Stimulated activated naive CD8-positive, alpha-beta T cell treated with anti-CD3 and anti-CD28 coated beads, Interleukin-15, Interleukin-2, amounts not matched to agents 100 U/mL and 50 U/mL, for 24 hours (primary cell): ENCODE measurements around the gene PJVK.
"Not testable (repeated sequence)": the region's sequence is repeated elsewhere in the genome, so short reads cannot be mapped to it uniquely, and the experiment has no call there.

ENCODE experiments used
- ATAC-seq: fragments of 150-1000 bp; cut with Tn5 transposase; one replicate; pipeline ENCODE4 v1.10.0; 2021
- DNase-seq: peaks from one replicate; pipeline ENCODE4 v3.0.0; 2021

The PJVK gene

GRCh38 chr2:178436662-178437061 lies 14.5 kb upstream of the PJVK start:
- DNase-seq (no peak), ATAC-seq (no peak)

GRCh38 chr2:178441426-178441825 lies 9.8 kb upstream of the PJVK start:
- DNase-seq (no peak), ATAC-seq (no peak)

- no peak for DNase-seq
- ATAC-seq, result no peak
Measured at GRCh38 chr2:178448968-178449661, 2.1 kb upstream of the PJVK start.

- ATAC-seq, result no peak
- peak; percentile 20 for DNase-seq
Measured at GRCh38 chr2:178449700-178450523, 1.3 kb upstream of the PJVK start.

GRCh38 chr2:178450524-178450773 lies 729 bp upstream of the PJVK start:
- DNase-seq (no peak), ATAC-seq (no peak)

GRCh38 chr2:178452334-178452733 lies 1.2 kb downstream of the PJVK start:
- ATAC-seq (no peak), DNase-seq (no peak)

- ATAC-seq (no peak), DNase-seq (no peak)
Measured at GRCh38 chr2:178452870-178453269, 1.7 kb downstream of the PJVK start.

GRCh38 chr2:178455947-178456346 lies 4.8 kb downstream of the PJVK start:
- DNase-seq (no peak), ATAC-seq (no peak)

GRCh38 chr2:178457390-178457886 lies 6.3 kb downstream of the PJVK start:
- DNase-seq (no peak), ATAC-seq (no peak)

- no peak for ATAC-seq
- no peak for DNase-seq
Measured at GRCh38 chr2:178469219-178469849, 18.2 kb downstream of the PJVK start.

GRCh38 chr2:178471313-178471712 lies 20.1 kb downstream of the PJVK start:
- not testable (repeated sequence) for ATAC-seq, DNase-seq

- DNase-seq (no peak), ATAC-seq (no peak)
Measured at GRCh38 chr2:178473373-178473772, 22.2 kb downstream of the PJVK start.

GRCh38 chr2:178473931-178474330 lies 22.8 kb downstream of the PJVK start:
- no peak for ATAC-seq
- no peak for DNase-seq

- DNase-seq, result no peak
- ATAC-seq, result no peak
Measured at GRCh38 chr2:178474560-178474959, 23.4 kb downstream of the PJVK start.

- ATAC-seq (no peak), DNase-seq (no peak)
Measured at GRCh38 chr2:178476477-178476876, 25.3 kb downstream of the PJVK start.

- ATAC-seq, result no peak
Measured at GRCh38 chr2:178477443-178478129, 26.4 kb downstream of the PJVK start.

GRCh38 chr2:178478130-178478438 lies 26.9 kb downstream of the PJVK start:
- peak; percentile 13 for DNase-seq
- no peak for ATAC-seq

More at GRCh38 chr2:178477443-178478129, 26.4 kb downstream of the PJVK start:
- no peak for DNase-seq

- DNase-seq (peak; percentile 84), ATAC-seq (peak; percentile 71)
Measured at GRCh38 chr2:178478439-178479274, 27.5 kb downstream of the PJVK start, which contains the start of gene FKBP7. FKBP7 (minus strand) TSS chr2:178478600; CDS start chr2:178478499, 101 bp downstream.

- DNase-seq (no peak), ATAC-seq (no peak)
Measured at GRCh38 chr2:178479275-178479616, 28.1 kb downstream of the PJVK start.

GRCh38 chr2:178479758-178480226 lies 28.6 kb downstream of the PJVK start:
- no peak for ATAC-seq
- no peak for DNase-seq
